Calu3 (cell line): Measurements from ENCODE around the gene ACACB. TPM values are rescaled to one million over a fixed set of nuclear protein-coding genes. Genes with fewer than 3 reads are reported as not detected.

Experiments used
- BruUV-seq: library from RNA; stranded (reverse); fragments of 400-500 nt; replicated peaks from 2 replicates; lab custom pipeline; 2021; lab: Mats Ljungman, UMichigan
- CTCF ChIA-PET: fragments of 300-600 bp; sonication (Branson Sonifier 250); formaldehyde crosslinking; loops from one replicate; lab custom pipeline; 2022; ENCODE audit warnings: antibody characterized with exemption; lab: Charles Lee
- DNase-seq: peaks from one replicate; pipeline ENCODE4 v3.0.0; 2022
- H3K27ac Mint-ChIP-seq: one replicate; pipeline ENCODE4 v1.8.0; 2022; ENCODE audit warnings: mixed read lengths; ENCODE audit not compliant: unreplicated experiment
- H3K27me3 Mint-ChIP-seq: one replicate; pipeline ENCODE4 v1.8.0; 2022; ENCODE audit warnings: mixed read lengths; ENCODE audit not compliant: unreplicated experiment
- H3K36me3 Mint-ChIP-seq: one replicate; pipeline ENCODE4 v1.8.0; 2022; ENCODE audit warnings: mild to moderate bottlenecking, moderate library complexity, mixed read lengths; ENCODE audit not compliant: insufficient read depth, unreplicated experiment
- H3K4me1 Mint-ChIP-seq: one replicate; pipeline ENCODE4 v1.8.0; 2022; ENCODE audit warnings: mild to moderate bottlenecking, low read depth, mixed read lengths; ENCODE audit not compliant: unreplicated experiment
- H3K4me3 Mint-ChIP-seq: one replicate; pipeline ENCODE4 v1.8.0; 2022; ENCODE audit warnings: mild to moderate bottlenecking, low read depth, moderate library complexity, mixed read lengths; ENCODE audit not compliant: unreplicated experiment
- H3K9me3 Mint-ChIP-seq: one replicate; pipeline ENCODE4 v1.8.0; 2022; ENCODE audit warnings: low read depth, mixed read lengths; ENCODE audit not compliant: unreplicated experiment
- intact Hi-C: fragments of 100-400 bp; cut with micrococcal nuclease; formaldehyde crosslinking; loops from one replicate; pipeline ENCODE4 v1.10.0; 2022; ENCODE audit not compliant: unreplicated experiment
- total RNA-seq: library from RNA; stranded (reverse); gene quantifications from 2 replicates; pipeline ENCODE4 v1.2.3, GENCODE V29; 2022
- TF ChIP-seq, protein P1 (sequence below): fragments of 200-600 bp; IDR thresholded peaks from one replicate; pipeline ENCODE4 v1.8.0; 2022; ENCODE audit warnings: antibody characterized with exemption; ENCODE audit not compliant: unreplicated experiment

The ACACB gene
- total RNA-seq, 1 experiment from 2014 or later: 6.2 TPM

DNA sequence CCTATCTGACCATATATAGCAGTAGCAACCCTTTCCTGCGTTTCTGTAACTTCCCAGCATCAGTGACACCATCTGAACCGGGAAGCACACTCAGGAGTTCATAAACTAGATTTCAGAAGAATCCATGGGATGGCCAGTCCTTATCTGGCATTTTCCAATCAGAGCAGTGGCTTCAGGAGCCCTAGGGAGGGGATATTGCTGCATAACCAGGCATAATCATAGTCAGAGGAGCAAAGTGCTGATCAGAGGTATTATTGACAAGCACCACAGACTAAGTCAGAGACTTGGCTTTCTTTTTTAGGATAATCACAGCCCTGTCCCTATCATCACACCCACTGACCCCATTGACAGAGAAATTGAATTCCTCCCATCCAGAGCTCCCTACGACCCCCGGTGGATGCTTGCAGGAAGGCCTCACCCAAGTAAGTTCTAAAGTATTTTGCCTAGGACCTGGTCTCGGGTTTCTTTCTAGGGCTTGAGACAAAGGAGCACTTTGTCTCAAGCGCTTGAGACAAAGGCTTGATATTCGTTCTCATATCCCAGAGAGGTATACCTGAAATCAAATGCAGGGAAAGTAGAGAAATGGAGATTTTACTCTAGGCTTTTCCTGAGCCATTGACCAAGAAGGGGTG is 137.6 kb downstream of the ACACB start:
- Mint-ChIP-seq H3K27ac (no peak overlapping the region), H3K36me3 (no peaks in the 10 kb centered on the region), H3K4me1 (peaks cover 3% of the 10 kb centered on the region), H3K27me3 (no peaks in the 10 kb centered on the region), H3K4me3 (no peak overlapping the region), H3K9me3 (peaks cover 2% of the 10 kb centered on the region)
- DNase-seq: no peak
- intact Hi-C loops: no loop called here
- CTCF ChIA-PET: interaction anchor here (0.6 kb wide), 1 partner anchor 50 kb away, joined by 4 read pairs; no protein-coding TSS in a partner anchor
- no TSS peak for BruUV-seq
- TF ChIP-seq, protein P1, sequence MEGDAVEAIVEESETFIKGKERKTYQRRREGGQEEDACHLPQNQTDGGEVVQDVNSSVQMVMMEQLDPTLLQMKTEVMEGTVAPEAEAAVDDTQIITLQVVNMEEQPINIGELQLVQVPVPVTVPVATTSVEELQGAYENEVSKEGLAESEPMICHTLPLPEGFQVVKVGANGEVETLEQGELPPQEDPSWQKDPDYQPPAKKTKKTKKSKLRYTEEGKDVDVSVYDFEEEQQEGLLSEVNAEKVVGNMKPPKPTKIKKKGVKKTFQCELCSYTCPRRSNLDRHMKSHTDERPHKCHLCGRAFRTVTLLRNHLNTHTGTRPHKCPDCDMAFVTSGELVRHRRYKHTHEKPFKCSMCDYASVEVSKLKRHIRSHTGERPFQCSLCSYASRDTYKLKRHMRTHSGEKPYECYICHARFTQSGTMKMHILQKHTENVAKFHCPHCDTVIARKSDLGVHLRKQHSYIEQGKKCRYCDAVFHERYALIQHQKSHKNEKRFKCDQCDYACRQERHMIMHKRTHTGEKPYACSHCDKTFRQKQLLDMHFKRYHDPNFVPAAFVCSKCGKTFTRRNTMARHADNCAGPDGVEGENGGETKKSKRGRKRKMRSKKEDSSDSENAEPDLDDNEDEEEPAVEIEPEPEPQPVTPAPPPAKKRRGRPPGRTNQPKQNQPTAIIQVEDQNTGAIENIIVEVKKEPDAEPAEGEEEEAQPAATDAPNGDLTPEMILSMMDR: no peak

DNA sequence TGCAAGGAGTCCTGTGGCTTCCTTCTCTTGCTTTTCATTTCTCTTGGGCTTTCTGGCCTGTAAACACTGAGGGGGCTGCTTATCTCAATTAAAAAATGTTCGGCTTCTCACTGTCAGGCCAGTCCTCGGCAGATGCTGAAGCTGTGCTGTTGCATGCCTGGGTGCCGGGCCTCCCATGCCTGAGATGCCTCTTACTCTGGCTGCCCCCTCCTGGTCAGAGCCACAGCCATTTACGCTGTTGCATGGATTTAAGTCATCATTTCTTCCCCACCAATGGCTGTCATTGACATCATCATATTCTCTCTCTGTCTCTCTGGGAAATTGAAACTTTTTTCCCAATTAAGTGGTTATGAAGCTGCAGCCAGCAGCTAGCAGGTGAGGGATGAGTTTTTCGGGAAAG is 139.0 kb downstream of the ACACB start:
- intact Hi-C loops: no loop called here
- H3K9me3 Mint-ChIP-seq: peaks cover 2% of the 10 kb centered on the region
- no peak overlapping the region for H3K4me3 Mint-ChIP-seq
- no peaks in the 10 kb centered on the region for H3K27me3 Mint-ChIP-seq
- no peaks in the 10 kb centered on the region for H3K4me1 Mint-ChIP-seq
- H3K36me3 Mint-ChIP-seq: peaks cover 3% of the 10 kb centered on the region
- TF ChIP-seq, protein P1: no peak
- CTCF ChIA-PET: interaction anchor here (0.7 kb wide), 1 partner anchor 130 kb away, joined by 3 read pairs; no protein-coding TSS in a partner anchor
- H3K27ac Mint-ChIP-seq: no peak overlapping the region
- BruUV-seq: no TSS peak
- no peak for DNase-seq

DNA sequence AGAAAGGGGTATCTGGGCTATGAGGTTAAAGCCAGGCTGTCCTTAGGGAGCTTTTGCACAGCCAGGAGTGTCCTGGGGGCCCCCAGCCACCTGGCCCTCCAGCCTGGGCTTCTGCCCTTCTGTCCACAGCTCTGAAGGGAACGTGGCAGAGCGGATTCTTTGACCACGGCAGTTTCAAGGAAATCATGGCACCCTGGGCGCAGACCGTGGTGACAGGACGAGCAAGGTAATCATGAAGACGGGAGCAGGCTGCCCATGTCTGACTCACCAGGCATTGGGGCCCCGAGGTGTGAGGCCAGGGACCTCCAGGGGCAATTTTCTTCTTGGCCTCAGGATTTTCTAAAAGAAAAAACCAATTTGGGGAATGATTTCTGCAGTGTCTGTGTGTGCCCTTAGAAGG is 139.6 kb downstream of the ACACB start:
- peaks cover 3% of the 10 kb centered on the region for H3K36me3 Mint-ChIP-seq
- no peaks in the 10 kb centered on the region for H3K27me3 Mint-ChIP-seq
- H3K4me1 Mint-ChIP-seq: no peaks in the 10 kb centered on the region
- BruUV-seq: no TSS peak
- CTCF ChIA-PET: no interaction called here
- TF ChIP-seq, protein P1: no peak
- H3K27ac Mint-ChIP-seq: no peak overlapping the region
- no peak for DNase-seq
- no peak overlapping the region for H3K4me3 Mint-ChIP-seq
- intact Hi-C loops: no loop called here
- H3K9me3 Mint-ChIP-seq: peaks cover 2% of the 10 kb centered on the region

DNA sequence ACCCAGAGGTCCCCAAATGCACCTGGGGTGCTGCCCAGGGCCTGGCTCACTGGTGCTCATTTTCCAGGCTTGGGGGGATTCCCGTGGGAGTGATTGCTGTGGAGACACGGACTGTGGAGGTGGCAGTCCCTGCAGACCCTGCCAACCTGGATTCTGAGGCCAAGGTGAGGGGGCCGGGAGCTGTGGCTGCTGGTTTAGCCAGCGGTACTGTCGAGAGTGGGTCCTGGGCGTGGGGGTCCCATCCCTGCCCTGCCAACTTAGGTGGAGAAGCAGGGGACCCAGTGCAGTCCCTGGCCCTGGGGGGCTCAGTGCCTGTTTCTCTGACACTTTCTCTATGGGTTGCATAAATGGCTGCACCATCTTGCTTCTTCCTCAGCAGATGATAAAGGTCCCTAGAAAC is 141.8 kb downstream of the ACACB start:
- no peak overlapping the region for H3K27ac Mint-ChIP-seq
- H3K4me1 Mint-ChIP-seq: no peaks in the 10 kb centered on the region
- peaks cover 2% of the 10 kb centered on the region for H3K9me3 Mint-ChIP-seq
- CTCF ChIA-PET: interaction anchor here (0.6 kb wide), 1 partner anchor 397 kb away, joined by 4 read pairs; no protein-coding TSS in a partner anchor
- no TSS peak for BruUV-seq
- H3K27me3 Mint-ChIP-seq: no peaks in the 10 kb centered on the region
- no peak overlapping the region for H3K4me3 Mint-ChIP-seq
- TF ChIP-seq, protein P1: no peak
- intact Hi-C loops: no loop called here
- no peak for DNase-seq
- H3K36me3 Mint-ChIP-seq: peaks cover 3% of the 10 kb centered on the region
